ENCODE data around the gene CAPN11.

DNA sequence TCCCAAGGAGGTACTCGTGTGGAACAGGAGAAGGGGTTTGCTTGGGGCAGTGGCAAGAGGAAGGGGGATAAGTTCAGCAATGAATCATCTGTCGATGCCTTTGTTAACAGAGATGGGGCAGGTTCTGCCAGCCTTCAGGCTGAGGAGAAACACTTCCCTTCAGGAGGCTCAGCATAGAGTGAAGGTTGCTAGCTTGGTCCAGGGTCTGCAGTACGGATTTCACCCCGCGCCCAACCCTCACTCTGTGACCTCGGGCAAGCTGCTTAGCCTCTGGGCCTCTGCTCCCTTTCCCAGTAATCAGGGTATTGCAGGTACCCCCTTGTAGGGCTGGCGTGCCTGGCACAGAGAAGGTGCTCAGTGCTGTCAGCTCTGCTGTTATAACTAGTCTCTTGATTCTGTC, 7.5 kb downstream of the CAPN11 start:
- TF ChIP-seq YY1 (IDR thresholded peaks at IDR 0.05; ENCODE audit: insufficient read depth, insufficient read length), result no peak
- no peak for TF ChIP-seq ZNF274 (IDR thresholded peaks at IDR 0.05; ENCODE audit: low read depth, low read length)
- TF ChIP-seq SUZ12 (IDR thresholded peaks at IDR 0.05; ENCODE audit: extremely low read depth, insufficient read depth, insufficient read length), result no peak
